Measurements from ENCODE around the gene NSD1.
"Not testable (repeated sequence)": the region's sequence is repeated elsewhere in the genome, so short reads cannot be mapped to it uniquely, and the experiment has no call there.

Gene NSD1

DNA sequence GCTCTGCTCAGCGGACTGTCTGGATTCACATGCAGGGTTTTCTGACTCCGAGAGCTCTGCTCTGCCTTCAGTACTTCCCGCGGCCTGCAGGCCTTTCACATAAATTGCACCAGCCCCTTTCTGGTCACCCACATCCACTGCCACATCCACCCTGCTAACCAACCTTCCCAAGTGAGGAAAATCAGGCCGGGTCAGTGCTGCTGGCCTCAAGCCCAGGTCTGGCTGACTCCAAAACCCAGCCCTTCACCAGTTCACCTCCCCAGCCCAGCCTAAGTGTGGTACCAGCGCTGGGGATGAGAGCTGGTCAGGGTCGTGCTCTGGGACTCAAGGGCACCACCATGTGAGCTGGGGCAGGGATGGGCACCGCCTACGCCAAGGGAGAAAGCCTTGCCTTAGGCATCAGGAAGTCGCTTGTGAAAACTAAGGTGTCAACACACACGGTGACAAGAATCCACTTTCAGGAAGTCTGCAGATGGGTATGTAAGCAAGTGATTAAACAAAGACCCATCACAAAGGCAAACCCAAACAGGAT is 205.6 kb downstream of the NSD1 start:
- Histone ChIP-seq H3K4me1 (ENCODE audit: control insufficient read depth, insufficient read depth, low read length) (no peaks in the 10 kb centered on the region), H3K9ac (ENCODE audit: low read length in 2 of 2) (no peak overlapping the region), H3K36me3 (ENCODE audit: control insufficient read depth in 2 of 2, insufficient read depth in 2 of 2, low read length in 2 of 2) (peaks cover 27 to 44% of the 10 kb centered on the region in 2 donors), H3K27ac (ENCODE audit: low read length) (no peak overlapping the region), H3K27me3 (ENCODE audit: control insufficient read depth in 1 of 2, insufficient read depth in 2 of 2, low read length in 2 of 2) (no peaks in the 10 kb centered on the region), H3K4me3 (ENCODE audit: low read length in 2 of 2) (no peak overlapping the region), H3K9me3 (ENCODE audit: control insufficient read depth in 2 of 2, low read length in 2 of 2) (no peaks in the 10 kb centered on the region)

DNA sequence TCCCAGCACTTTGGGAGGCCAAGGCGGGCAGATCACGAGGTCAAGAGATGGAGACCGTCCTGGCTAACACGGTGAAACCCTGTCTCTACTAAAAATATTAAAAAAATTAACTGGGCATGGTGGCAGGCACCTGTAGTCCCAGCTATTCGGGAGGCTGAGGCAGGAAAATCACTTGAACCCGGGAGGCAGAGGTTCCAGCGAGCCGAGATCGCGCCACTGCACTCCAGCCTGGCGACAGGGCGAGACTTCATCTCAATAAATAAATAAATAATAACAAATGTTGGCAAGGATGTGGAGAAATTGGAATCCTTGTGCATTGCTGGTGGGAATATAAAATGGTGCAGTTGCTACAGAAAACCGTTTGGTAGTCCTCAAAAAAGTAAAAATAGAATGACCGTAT is 209.4 kb downstream of the NSD1 start:
- not testable (repeated sequence) for H3K27me3 ChIP-seq (ENCODE audit: control insufficient read depth in 1 of 2, insufficient read depth in 2 of 2, low read length in 2 of 2); H3K4me1 ChIP-seq (ENCODE audit: control insufficient read depth, insufficient read depth, low read length); H3K27ac ChIP-seq (ENCODE audit: low read length); H3K9ac ChIP-seq (ENCODE audit: low read length in 2 of 2); H3K9me3 ChIP-seq (ENCODE audit: control insufficient read depth in 2 of 2, low read length in 2 of 2); H3K4me3 ChIP-seq (ENCODE audit: low read length in 2 of 2)
- H3K36me3 ChIP-seq (ENCODE audit: control insufficient read depth in 2 of 2, insufficient read depth in 2 of 2, low read length in 2 of 2) = peaks cover 6 to 10% of the 10 kb centered on the region in 2 donors

DNA sequence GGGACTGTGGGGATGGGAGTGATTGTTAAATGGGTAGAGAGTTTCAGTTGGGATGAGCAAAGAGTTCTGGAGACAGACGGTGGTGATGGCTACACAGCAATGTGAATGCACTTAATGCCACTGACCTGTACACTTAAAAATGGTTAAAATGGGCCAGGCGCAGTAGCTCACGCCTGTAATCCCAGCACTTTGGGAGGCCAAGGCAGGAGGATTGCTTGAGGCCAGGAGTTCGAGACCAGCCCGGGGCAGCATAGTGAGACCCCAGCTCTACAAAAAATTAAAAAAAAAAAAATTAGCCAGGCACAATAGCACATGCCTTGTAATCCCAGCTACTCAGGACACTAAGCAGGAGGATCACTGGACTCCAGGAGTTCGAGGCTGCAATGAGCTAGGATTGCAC is 210.2 kb downstream of the NSD1 start:
- H3K36me3 ChIP-seq (ENCODE audit: control insufficient read depth in 2 of 2, insufficient read depth in 2 of 2, low read length in 2 of 2) = peaks cover 6 to 10% of the 10 kb centered on the region in 2 donors

DNA sequence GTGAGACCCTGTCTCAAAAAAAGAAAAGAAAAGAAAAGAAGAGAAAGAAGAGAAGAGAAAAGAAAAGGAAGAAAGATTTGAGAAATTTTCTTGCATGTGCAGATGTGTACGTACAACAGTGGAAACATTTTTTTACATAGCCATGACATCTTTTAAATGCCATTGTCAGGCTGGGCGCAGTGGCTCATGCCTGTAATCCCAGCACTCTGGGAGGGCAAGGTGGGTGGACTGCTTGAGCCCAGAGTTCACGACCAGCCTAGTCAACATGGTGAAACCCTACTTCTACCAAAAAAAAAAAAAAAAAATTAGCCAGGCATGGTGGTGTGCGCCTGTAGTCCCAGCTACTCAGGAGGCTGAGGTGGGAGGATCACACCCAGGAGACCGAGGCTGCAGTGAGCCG is 211.3 kb downstream of the NSD1 start:
- no peak overlapping the region for H3K9ac ChIP-seq (ENCODE audit: low read length in 2 of 2)
- H3K9me3 ChIP-seq (ENCODE audit: control insufficient read depth in 2 of 2, low read length in 2 of 2) = no peaks in the 10 kb centered on the region
- no peak overlapping the region for H3K27ac ChIP-seq (ENCODE audit: low read length)
- peaks cover 18% of the 10 kb centered on the region for H3K4me1 ChIP-seq (ENCODE audit: control insufficient read depth, insufficient read depth, low read length)
- no peaks in the 10 kb centered on the region for H3K27me3 ChIP-seq (ENCODE audit: control insufficient read depth in 1 of 2, insufficient read depth in 2 of 2, low read length in 2 of 2)
- H3K4me3 ChIP-seq (ENCODE audit: low read length in 2 of 2) = no peak overlapping the region
- peaks cover 11 to 16% of the 10 kb centered on the region in 2 donors for H3K36me3 ChIP-seq (ENCODE audit: control insufficient read depth in 2 of 2, insufficient read depth in 2 of 2, low read length in 2 of 2)

More for the DNA sequence above, 210.2 kb downstream of the NSD1 start:
- Histone ChIP-seq H3K27ac (ENCODE audit: low read length) (no peak overlapping the region), H3K4me3 (ENCODE audit: low read length in 2 of 2) (no peak overlapping the region), H3K27me3 (ENCODE audit: control insufficient read depth in 1 of 2, insufficient read depth in 2 of 2, low read length in 2 of 2) (no peaks in the 10 kb centered on the region), H3K9ac (ENCODE audit: low read length in 2 of 2) (no peak overlapping the region), H3K9me3 (ENCODE audit: control insufficient read depth in 2 of 2, low read length in 2 of 2) (no peaks in the 10 kb centered on the region), H3K4me1 (ENCODE audit: control insufficient read depth, insufficient read depth, low read length) (peaks cover 8% of the 10 kb centered on the region)

DNA sequence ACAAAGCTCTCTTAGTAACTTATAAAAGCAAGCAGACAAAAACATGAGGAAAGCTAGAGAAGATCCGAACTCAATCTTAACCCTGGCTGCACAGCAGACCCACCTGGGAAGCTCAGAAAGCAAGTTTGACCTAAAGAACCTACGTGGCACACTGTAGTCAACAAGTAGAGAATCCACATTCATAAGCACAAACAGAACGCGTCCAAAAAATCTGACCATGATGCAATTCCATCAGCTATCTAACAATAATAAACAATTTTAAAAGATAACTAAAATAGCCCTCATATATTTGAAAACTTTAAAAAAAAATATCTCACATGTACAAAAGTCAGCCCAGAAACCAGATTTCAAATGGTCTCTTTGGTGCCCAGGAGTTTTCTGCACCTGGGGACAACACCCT is 213.2 kb downstream of the NSD1 start:
- no peak overlapping the region for H3K27ac ChIP-seq (ENCODE audit: low read length)
- H3K9me3 ChIP-seq (ENCODE audit: control insufficient read depth in 2 of 2, low read length in 2 of 2) = no peaks in the 10 kb centered on the region
- H3K4me1 ChIP-seq (ENCODE audit: control insufficient read depth, insufficient read depth, low read length) = peaks cover 31% of the 10 kb centered on the region
- no peak overlapping the region for H3K4me3 ChIP-seq (ENCODE audit: low read length in 2 of 2)
- H3K36me3 ChIP-seq (ENCODE audit: control insufficient read depth in 2 of 2, insufficient read depth in 2 of 2, low read length in 2 of 2) = peaks cover 11 to 17% of the 10 kb centered on the region in 2 donors
- H3K27me3 ChIP-seq (ENCODE audit: control insufficient read depth in 1 of 2, insufficient read depth in 2 of 2, low read length in 2 of 2) = no peaks in the 10 kb centered on the region
- no peak overlapping the region for H3K9ac ChIP-seq (ENCODE audit: low read length in 2 of 2)

DNA sequence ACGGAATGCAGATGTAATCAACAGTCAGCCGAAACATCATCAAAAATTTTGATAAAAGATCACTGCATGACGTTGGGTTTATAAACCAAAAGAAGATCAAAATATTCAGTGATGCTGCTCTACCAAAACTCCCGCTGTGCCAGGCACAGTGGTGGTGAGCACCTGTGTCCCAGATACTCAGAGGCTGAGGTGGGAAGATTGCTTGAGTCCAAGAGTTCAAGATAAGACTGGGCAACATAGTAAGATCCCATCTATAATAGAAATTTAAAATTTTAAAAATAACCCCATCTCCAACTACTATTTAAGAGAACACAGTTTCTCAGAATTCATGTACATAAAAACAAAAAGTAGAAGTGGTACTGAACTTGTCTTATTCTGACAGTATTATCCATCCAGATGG is 214.1 kb downstream of the NSD1 start:
- Histone ChIP-seq H3K36me3 (ENCODE audit: control insufficient read depth in 2 of 2, insufficient read depth in 2 of 2, low read length in 2 of 2) (peaks cover 11 to 17% of the 10 kb centered on the region in 2 donors), H3K27me3 (ENCODE audit: control insufficient read depth in 1 of 2, insufficient read depth in 2 of 2, low read length in 2 of 2) (no peaks in the 10 kb centered on the region), H3K4me1 (ENCODE audit: control insufficient read depth, insufficient read depth, low read length) (peaks cover 34% of the 10 kb centered on the region), H3K27ac (ENCODE audit: low read length) (no peak overlapping the region), H3K9me3 (ENCODE audit: control insufficient read depth in 2 of 2, low read length in 2 of 2) (no peaks in the 10 kb centered on the region), H3K9ac (ENCODE audit: low read length in 2 of 2) (no peak overlapping the region), H3K4me3 (ENCODE audit: low read length in 2 of 2) (no peak overlapping the region)

DNA sequence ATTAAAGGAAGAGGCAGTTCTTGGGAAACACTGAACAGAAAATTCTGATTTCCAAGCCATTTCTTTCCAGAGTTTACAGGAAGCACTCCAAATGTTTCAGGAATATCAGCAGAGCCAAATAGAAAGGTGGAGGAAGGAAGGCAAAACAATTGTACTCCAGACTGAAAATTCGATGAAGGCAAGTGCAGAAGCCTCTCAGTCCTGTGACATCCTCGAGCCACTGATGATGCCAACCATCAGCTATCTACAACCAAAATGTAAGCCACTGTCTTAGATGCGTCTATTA is 215.7 kb downstream of the NSD1 start:
- H3K9ac ChIP-seq (ENCODE audit: low read length in 2 of 2) = no peak overlapping the region
- H3K27ac ChIP-seq (ENCODE audit: low read length) = no peak overlapping the region
- H3K36me3 ChIP-seq (ENCODE audit: control insufficient read depth in 2 of 2, insufficient read depth in 2 of 2, low read length in 2 of 2) = peaks cover 7 to 17% of the 10 kb centered on the region in 2 donors
- H3K4me1 ChIP-seq (ENCODE audit: control insufficient read depth, insufficient read depth, low read length) = peaks cover 34% of the 10 kb centered on the region
- H3K27me3 ChIP-seq (ENCODE audit: control insufficient read depth in 1 of 2, insufficient read depth in 2 of 2, low read length in 2 of 2) = no peaks in the 10 kb centered on the region
- no peaks in the 10 kb centered on the region for H3K9me3 ChIP-seq (ENCODE audit: control insufficient read depth in 2 of 2, low read length in 2 of 2)
- no peak overlapping the region for H3K4me3 ChIP-seq (ENCODE audit: low read length in 2 of 2)

DNA sequence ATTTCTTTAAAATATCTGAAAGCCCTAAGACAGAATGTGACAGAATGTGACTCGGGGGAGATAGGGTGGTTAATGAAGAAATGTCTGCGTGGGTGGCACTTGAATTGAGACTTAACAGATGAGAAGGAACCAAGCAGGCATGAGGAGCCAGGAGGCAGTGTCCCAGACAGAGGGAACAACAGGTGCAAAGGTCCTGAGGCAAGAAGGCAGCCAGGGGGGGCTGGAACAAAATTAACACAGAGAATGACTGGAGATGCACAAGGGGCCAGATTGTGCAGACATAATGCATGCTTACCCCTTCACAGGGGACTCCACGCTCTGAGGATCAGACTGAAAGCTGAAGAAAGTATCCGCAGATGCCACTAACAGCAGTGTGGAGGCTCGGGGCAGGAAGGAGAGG is 216.2 kb downstream of the NSD1 start:
- peaks cover 7 to 17% of the 10 kb centered on the region in 2 donors for H3K36me3 ChIP-seq (ENCODE audit: control insufficient read depth in 2 of 2, insufficient read depth in 2 of 2, low read length in 2 of 2)

More for the DNA sequence above, 216.2 kb downstream of the NSD1 start:
- peaks cover 34% of the 10 kb centered on the region for H3K4me1 ChIP-seq (ENCODE audit: control insufficient read depth, insufficient read depth, low read length)
- H3K27me3 ChIP-seq (ENCODE audit: control insufficient read depth in 1 of 2, insufficient read depth in 2 of 2, low read length in 2 of 2) = no peaks in the 10 kb centered on the region
- H3K9me3 ChIP-seq (ENCODE audit: control insufficient read depth in 2 of 2, low read length in 2 of 2) = no peaks in the 10 kb centered on the region
- H3K27ac ChIP-seq (ENCODE audit: low read length) = no peak overlapping the region
- peak overlapping the region in 1 of 2 donors; percentile 99 for H3K4me3 ChIP-seq (ENCODE audit: low read length in 2 of 2)
- peak overlapping the region in 1 of 2 donors; percentile 42 for H3K9ac ChIP-seq (ENCODE audit: low read length in 2 of 2)
